ENCODE results near the gene SCN5A.

Gene SCN5A

DNA sequence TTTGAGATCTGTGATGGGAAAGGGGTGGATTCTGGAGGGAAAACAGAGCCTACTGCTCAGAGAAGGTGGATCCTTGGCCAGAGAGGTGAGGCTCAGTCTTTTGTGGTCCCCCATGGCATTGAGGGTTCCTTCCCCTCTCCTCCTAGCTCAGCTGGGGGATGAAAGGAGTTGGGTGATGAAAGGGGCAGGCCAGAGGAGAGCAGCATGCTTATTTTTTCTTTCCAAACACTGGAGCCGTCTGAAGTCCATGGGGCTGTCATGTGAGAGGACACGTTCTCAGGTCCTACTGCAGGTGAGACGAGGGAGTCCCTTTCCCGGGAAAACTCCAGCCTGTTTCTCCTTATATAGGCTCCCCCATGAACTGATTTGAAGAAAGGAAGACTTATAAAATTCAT is 71.4 kb downstream of the SCN5A start:
- no peak for DNase-seq (ENCODE audit: low read depth)
- TF ChIP-seq, protein P1, sequence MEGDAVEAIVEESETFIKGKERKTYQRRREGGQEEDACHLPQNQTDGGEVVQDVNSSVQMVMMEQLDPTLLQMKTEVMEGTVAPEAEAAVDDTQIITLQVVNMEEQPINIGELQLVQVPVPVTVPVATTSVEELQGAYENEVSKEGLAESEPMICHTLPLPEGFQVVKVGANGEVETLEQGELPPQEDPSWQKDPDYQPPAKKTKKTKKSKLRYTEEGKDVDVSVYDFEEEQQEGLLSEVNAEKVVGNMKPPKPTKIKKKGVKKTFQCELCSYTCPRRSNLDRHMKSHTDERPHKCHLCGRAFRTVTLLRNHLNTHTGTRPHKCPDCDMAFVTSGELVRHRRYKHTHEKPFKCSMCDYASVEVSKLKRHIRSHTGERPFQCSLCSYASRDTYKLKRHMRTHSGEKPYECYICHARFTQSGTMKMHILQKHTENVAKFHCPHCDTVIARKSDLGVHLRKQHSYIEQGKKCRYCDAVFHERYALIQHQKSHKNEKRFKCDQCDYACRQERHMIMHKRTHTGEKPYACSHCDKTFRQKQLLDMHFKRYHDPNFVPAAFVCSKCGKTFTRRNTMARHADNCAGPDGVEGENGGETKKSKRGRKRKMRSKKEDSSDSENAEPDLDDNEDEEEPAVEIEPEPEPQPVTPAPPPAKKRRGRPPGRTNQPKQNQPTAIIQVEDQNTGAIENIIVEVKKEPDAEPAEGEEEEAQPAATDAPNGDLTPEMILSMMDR (IDR thresholded peaks at IDR 0.05; ENCODE audit: low read depth, low read length): no peak
- TF ChIP-seq POLR2A (IDR thresholded peaks at IDR 0.05; ENCODE audit: extremely low read depth, insufficient read length) (no peak), MYC (IDR thresholded peaks at IDR 0.05; ENCODE audit: low read depth, low read length) (no peak)
- TF ChIP-seq, protein P2, sequence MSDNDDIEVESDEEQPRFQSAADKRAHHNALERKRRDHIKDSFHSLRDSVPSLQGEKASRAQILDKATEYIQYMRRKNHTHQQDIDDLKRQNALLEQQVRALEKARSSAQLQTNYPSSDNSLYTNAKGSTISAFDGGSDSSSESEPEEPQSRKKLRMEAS (IDR thresholded peaks at IDR 0.05; ENCODE audit: low read depth, low read length): no peak
- no peak overlapping the region for H3K4me3 ChIP-seq (ENCODE audit: low read depth, low read length)

DNA sequence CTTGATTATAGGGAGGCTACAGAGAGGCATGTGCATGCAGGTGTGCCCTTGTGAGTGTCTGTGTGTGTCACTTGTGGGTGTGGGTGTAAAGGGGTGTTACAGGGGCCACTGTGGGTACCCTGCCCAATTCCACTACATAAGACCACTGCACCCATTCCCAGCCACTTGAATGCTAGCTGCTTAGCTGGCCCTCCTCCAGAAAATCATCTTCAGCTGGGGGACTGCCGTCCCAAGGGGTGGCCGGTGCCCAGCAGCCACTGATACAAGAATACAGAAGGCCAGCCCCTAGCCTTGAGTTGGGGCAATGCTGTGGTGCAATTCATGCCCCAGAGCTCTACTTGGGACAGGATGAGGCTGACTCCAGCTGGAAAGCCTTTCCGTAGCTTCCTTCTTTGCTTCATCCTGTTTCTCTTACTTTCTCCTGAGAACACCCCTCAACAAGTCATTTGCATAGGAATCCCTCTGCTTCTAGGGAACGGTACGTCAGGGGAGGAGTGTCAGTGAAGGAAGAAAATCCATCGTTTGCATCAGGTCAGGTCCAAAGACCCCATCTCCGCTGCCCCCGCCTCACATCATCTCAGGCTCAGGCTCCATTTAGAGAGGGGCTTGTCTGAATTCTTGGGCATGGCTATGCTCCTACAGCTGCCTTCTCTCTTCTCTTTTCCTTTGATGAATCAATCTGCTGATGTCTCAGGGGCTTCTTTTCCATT is 72.0 kb downstream of the SCN5A start:
- H3K4me3 ChIP-seq (ENCODE audit: low read depth, low read length): no peak overlapping the region
- TF ChIP-seq, protein P2 (IDR thresholded peaks at IDR 0.05; ENCODE audit: low read depth, low read length): no peak
- TF ChIP-seq, protein P1 (IDR thresholded peaks at IDR 0.05; ENCODE audit: low read depth, low read length): no peak
- TF ChIP-seq MYC (IDR thresholded peaks at IDR 0.05; ENCODE audit: low read depth, low read length) (no peak), POLR2A (IDR thresholded peaks at IDR 0.05; ENCODE audit: extremely low read depth, insufficient read length) (no peak)
- DNase-seq (ENCODE audit: low read depth): no peak

DNA sequence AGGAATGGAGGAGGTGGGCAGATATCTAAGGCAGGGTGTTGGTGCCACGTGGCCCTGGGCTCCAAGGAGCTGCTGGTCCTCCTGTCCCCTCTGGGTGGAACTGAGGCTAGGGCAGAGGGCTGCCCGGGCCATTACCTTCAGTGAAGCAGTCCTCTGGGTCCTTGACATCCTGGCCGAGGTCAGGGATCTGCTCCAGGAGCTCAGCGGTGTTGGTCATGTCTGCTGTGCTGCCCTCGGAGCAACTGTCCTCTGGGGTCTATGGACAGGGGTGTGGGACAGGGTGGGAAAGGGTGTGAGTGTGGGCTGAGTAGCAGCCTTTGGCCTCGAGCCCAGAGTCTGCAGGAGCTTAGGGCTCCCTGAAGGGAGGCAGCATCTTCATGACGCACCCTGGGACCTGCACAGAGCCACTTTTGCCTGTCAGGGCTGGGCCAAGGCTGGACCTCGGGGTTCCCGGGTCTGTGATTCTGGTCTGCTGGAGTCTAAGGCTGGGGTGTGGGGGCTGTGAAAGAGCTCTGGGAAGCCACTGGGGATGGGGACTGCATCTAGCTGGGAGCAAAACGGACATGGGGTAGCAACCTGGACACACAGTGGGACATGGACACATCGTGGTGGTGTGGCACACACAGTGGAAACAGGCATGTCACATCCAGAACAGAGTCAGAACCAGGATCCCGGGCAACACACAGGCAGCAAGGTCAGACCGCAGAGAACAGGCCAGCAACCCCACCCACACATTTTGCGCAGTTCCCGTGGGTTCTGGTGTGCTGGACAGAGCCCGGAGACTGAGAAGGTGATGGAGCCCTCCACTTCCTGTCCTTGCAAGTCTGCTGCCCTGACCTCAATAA is 72.7 kb downstream of the SCN5A start:
- TF ChIP-seq MYC (IDR thresholded peaks at IDR 0.05; ENCODE audit: low read depth, low read length): no peak
- no peak for TF ChIP-seq POLR2A (IDR thresholded peaks at IDR 0.05; ENCODE audit: extremely low read depth, insufficient read length)
- TF ChIP-seq, protein P2 (IDR thresholded peaks at IDR 0.05; ENCODE audit: low read depth, low read length): no peak
- TF ChIP-seq, protein P1 (IDR thresholded peaks at IDR 0.05; ENCODE audit: low read depth, low read length): no peak
- DNase-seq (ENCODE audit: low read depth): no peak
- no peak overlapping the region for H3K4me3 ChIP-seq (ENCODE audit: low read depth, low read length)

DNA sequence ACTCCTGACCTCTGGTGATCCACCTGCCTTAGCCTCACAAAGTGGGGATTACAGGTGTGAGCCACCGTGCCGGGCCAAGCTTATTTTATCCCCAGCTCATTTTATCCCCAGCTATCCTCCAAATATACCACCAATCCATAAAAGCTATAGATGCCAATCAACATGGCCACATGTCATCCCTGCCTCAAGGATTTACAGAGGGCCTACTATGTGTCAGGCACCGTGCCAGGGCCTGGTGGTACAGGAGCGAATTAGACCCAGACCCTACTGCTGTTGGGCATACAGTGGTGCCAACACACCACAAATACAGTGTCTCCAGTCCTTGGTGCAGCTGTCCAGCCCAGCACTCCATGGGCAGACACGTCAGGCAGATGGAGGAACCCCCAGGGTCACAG is 73.4 kb downstream of the SCN5A start:
- no peak for DNase-seq (ENCODE audit: low read depth)
- no peak overlapping the region for H3K4me3 ChIP-seq (ENCODE audit: low read depth, low read length)
- TF ChIP-seq, protein P1 (IDR thresholded peaks at IDR 0.05; ENCODE audit: low read depth, low read length): no peak
- TF ChIP-seq MYC (IDR thresholded peaks at IDR 0.05; ENCODE audit: low read depth, low read length) (no peak), POLR2A (IDR thresholded peaks at IDR 0.05; ENCODE audit: extremely low read depth, insufficient read length) (no peak)
- TF ChIP-seq, protein P2 (IDR thresholded peaks at IDR 0.05; ENCODE audit: low read depth, low read length): no peak

DNA sequence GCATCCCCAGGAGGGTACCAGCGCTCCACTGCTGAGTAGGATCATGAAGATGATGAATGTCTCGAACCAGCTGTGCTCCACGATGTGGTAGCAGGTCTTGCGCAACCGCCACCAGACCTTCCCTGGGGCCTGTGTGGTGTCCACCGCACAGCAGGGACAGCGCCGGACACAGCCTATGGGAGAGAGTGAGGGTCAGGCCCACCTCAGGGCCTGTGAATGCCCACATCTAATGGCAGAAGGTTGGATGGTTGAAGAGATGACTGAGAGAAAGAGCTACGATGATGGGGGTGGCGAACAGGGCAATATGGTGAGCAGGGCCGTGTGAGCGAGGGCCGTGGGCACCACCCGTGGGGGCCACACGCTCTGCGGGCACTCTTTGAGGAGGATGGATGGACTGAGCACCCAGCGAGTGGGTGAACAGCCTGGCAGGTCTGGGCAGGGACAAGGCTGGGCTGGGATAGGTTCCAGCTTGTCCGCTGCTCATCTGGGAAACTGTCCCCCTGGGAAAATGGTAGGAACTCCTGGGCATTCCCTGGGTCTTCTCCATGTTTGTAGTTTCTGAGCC is 74.1 kb downstream of the SCN5A start:
- TF ChIP-seq, protein P1 (IDR thresholded peaks at IDR 0.05; ENCODE audit: low read depth, low read length): no peak
- TF ChIP-seq MYC (IDR thresholded peaks at IDR 0.05; ENCODE audit: low read depth, low read length): no peak
- no peak for TF ChIP-seq POLR2A (IDR thresholded peaks at IDR 0.05; ENCODE audit: extremely low read depth, insufficient read length)
- TF ChIP-seq, protein P2 (IDR thresholded peaks at IDR 0.05; ENCODE audit: low read depth, low read length): no peak
- H3K4me3 ChIP-seq (ENCODE audit: low read depth, low read length): no peak overlapping the region
- DNase-seq (ENCODE audit: low read depth): no peak
